ENCODE data around the gene FGF22.
"Not testable (repeated sequence)": the region's sequence is repeated elsewhere in the genome, so short reads cannot be mapped to it uniquely, and the experiment has no call there.

The FGF22 gene

DNA sequence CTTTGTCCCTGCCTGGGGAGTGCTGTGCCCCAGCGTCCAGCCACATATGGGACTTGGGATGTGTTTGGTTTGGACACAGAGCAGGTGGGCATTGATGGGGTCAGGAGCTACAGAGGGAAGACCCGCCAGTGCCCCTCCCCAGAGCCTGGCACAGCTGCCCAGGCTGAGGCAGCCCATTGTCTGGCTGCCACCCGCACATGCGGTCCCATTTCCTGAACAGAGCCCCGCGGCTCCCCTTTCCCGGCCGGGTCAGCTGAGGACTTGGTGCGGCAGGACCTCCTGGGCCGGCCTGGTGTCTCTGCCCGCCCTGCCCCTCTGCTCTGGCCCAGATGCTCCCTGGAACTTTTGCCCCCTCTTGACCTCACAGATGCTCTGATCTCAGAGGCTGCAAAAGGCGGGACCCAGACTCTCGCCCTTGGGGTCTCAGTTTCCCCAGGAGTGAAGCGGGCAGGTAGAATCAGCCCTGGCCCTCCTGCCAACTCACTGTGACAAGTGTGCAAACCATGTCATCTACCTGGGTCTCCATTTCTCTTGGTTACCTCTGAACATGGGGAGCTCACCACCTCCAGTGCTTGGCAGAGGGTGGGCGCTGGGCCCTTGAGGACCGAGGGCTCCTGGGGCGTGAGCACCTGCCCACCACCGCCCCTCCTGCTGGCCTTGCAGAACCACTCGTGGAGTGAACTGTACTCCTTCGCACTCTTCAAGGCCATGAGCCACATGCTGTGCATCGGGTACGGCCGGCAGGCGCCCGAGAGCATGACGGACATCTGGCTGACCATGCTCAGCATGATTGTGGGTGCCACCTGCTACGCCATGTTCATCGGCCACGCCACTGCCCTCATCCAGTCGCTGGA, 32.2 kb upstream of the FGF22 start:
- DNase-seq, result no peak

DNA sequence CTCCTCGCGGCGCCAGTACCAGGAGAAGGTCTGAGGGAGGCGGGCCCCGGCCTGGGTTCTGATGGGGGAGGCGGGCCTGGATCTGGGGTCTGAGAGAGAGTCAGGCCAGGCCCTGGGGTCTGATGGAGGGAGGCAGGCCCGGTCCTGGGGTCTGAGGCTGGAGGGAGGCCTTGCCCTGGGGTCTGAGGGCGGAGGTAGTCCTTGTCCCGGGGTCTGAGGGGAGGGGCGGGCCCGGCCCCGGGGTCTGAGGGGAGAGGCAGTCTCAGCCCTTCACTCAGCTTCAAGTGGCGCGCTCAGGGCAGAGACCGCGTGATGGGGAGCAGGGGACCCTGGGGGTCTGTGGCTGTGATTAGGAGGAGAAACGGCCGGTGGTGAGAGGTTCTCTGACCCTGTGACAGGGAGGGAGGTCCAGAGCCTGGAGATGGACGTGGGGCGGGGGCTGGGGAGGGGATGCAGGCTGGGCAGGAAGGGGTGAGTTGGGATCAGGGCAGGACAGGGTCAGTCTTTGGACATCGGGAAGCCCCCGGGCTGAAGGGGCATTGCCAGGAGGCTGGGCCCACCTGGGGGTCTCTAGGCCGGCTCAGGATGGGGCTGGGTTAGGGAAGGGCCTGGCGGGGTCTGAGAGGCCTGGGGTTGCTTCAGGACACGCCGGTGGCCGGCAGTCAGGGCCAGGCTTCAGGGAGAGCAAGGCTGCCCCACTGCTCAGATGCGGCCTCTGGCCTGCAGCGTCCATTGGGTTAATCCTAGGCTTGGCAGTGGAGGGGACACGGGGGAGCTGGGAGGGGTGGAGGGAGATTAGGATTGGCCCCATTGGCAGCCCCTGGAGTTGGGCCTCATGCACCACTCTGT, 31.3 kb upstream of the FGF22 start:
- no peak for DNase-seq

DNA sequence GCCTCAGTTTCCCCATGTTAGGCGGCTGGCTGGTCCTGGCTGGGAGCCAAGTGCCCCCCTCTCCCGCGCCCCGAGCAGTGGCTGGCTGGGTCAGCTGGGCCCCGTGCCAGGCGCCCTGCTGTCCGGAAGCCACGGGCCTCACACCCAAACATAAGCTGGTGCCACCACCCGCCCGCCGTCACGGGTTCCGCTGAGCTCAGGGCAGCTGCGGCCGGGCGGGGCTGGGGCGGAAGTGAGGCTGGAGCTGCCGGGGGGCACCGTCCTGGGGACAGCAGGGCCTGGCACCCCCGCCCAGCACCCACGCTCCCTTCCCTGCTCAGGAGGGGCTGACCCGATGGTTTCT, 30.7 kb upstream of the FGF22 start:
- DNase-seq, result no peak

DNA sequence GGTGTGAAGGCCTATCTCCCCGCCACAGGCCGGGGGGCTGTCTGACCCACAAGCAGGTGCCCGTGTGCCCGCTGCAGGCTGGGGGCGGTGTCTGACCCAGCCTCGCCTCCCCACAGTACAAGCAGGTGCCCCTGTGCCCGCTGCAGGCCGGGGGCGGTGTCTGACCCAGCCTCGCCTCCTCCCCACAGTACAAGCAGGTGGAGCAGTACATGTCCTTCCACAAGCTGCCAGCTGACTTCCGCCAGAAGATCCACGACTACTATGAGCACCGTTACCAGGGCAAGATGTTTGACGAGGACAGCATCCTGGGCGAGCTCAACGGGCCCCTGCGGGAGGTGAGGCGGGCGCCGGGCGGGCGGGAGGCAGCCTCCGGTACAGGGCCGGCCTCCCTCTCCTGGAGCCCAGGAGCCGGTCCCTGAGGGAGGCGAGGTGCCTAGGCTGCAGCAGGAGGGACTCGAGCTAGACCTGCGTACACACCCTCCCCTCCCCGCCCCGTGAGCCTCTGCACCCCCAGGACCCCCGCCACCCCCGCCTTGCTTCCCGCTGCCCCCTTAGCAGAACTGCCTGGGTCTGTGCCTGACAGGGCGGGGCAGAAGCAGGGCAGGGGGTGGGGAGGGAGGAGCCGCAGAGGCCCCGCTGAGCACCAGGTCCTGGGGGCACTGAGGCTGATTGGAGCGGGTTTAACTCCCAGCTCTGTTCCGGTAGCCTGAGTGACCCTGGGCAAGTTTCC, 29.4 kb upstream of the FGF22 start:
- peak; percentile 79 for DNase-seq

DNA sequence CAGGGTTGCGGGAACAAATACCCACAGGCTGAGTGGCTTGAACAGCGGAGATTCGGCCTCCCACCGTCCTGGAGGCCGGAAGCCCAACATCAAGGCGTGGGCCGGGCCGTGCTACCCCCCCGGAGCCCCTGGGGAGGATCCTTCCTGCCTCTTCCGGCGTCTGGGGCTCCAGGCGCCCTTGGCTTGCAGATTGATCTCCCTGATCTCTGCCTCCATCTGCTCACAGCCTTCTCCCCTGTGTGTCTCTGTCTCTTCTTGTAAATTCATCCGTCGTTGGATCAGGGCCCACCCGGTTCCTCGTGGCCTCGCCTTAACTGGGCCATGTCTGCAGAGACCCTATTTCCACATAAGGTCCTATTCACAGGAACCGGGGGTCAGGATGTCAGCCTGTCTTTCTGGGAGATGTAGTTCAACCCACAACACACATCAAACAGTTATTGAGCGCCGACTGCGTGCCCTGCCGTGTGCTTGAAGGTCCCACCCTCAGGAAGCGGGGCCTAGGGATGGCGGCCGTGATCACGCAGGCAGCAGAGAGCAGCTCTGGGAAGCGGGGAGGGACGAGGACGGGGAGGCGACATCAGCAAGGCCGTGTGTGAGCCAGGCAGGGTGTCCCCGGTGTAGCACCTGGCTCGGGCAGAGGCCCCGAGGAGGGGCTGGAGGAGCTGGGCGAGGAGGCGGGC, 28.7 kb upstream of the FGF22 start:
- DNase-seq, result peak; percentile 86

DNA sequence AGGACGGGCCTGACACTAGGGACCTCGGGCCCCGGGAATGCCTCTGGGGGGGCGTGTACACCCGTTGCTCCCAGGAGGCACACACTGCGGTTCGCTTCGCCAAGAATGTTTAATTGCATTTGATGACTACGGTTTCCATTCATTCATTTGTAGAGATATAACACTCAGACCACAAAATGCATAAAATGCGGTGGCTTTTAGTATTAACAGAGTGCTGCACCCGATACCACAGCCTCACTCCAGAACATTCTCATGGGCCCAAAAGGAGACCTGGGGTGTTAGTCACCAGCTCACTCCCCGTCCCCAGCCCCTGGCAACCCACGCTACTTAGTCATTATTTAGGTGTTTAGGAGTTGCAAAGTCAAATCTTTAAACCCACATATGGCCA, 28.2 kb upstream of the FGF22 start:
- peak; percentile 88 for DNase-seq

DNA sequence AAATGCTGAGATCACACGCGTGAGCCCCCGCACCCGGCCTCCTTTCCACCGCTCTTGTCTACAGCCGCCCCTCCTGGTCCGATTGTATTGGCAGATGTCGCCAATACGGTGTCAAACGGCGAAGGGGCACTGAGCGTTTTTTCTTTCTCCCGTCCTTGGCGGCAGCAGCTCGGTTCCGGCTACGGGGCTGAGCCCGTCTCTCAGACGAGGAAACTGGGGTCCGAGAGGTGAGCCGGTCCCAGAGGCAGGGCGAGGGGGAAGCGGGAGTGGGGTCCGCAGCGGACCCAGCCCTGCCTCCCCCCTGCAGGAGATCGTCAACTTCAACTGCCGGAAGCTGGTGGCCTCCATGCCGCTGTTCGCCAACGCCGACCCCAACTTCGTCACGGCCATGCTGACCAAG, 26.7 kb upstream of the FGF22 start:
- DNase-seq, result no peak

DNA sequence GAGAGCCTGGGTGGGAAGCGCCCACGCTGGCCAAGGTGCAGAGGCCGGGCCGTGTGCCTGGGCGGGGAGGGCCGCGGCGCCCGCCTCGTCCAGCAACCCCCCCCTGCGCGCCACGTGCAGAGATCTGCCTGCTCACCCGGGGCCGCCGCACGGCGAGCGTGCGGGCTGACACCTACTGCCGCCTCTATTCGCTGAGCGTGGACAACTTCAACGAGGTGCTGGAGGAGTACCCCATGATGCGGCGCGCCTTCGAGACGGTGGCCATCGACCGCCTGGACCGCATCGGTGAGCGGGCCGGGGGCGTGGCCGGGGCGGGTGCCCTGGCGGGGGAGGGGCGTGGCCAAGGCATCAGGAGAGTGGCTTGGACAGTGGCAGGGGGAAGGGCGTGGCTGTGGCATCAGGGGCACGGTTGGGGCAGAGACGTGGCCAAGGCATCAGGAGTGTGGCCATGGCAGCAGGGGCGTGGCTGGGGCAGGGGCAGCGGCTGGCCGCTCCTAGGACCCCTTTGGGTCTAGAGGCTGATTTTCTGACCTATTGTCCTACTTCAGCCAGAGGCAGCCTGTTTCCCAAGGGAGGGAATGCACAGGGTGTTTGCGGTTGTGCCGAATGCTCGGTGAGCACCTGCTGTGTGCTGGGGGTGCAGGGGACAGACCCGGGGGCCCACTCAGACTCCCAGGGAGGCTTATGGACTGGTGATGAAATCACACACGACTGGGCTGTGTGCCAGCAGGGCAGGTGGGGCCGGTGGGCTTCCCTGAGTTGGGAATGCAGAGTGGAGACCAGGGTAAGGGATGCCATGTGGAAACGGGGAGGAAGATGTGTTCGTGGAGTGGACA, 25.7 kb upstream of the FGF22 start:
- DNase-seq, result no peak

DNA sequence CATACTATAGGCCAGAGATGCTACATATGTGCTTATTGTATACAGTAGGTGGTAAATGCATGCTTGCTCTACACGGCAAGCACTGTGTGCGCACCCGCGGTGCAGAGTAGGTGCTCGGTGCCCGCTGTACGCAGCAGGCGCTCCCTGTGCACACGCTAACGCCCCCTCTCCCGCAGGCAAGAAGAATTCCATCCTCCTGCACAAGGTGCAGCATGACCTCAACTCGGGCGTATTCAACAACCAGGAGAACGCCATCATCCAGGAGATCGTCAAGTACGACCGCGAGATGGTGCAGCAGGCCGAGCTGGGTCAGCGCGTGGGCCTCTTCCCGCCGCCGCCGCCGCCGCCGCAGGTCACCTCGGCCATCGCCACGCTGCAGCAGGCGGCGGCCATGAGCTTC, 24.1 kb upstream of the FGF22 start:
- DNase-seq, result no peak

DNA sequence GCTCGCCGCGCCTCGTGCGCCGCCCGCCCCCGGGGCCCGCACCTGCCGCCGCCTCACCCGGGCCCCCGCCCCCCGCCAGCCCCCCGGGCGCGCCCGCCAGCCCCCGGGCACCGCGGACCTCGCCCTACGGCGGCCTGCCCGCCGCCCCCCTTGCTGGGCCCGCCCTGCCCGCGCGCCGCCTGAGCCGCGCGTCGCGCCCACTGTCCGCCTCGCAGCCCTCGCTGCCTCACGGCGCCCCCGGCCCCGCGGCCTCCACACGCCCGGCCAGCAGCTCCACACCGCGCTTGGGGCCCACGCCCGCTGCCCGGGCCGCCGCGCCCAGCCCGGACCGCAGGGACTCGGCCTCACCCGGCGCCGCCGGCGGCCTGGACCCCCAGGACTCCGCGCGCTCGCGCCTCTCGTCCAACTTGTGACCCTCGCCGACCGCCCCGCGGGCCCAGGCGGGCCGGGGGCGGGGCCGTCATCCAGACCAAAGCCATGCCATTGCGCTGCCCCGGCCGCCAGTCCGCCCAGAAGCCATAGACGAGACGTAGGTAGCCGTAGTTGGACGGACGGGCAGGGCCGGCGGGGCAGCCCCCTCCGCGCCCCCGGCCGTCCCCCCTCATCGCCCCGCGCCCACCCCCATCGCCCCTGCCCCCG, 23.5 kb upstream of the FGF22 start:
- DNase-seq, result no peak

DNA sequence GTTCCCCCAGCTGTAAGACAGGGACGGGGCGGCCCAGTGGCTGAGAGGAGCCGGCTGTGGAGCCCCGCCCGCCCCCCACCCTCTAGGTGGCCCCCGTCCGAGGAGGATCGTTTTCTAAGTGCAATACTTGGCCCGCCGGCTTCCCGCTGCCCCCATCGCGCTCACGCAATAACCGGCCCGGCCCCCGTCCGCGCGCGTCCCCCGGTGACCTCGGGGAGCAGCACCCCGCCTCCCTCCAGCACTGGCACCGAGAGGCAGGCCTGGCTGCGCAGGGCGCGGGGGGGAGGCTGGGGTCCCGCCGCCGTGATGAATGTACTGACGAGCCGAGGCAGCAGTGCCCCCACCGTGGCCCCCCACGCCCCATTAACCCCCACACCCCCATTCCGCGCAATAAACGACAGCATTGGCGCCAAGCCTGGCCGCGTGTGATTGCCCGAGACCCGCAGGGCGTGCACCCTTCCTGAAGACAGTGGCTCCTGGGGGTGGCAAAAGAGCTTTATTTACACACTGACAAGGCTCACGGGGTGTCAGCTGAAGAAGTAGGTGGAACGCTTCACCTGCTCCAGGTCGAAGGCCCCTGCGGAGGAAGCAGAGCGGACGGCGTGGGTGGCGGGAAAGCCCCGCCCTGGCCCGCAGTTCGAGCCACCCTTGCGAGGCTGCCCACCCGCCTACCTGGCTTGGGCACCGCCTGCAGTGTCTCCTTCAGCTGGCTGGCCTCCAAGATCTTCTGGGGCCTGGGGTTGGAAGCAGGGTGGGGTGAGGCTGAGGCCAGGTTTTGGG, 22.7 kb upstream of the FGF22 start:
- no peak for DNase-seq

DNA sequence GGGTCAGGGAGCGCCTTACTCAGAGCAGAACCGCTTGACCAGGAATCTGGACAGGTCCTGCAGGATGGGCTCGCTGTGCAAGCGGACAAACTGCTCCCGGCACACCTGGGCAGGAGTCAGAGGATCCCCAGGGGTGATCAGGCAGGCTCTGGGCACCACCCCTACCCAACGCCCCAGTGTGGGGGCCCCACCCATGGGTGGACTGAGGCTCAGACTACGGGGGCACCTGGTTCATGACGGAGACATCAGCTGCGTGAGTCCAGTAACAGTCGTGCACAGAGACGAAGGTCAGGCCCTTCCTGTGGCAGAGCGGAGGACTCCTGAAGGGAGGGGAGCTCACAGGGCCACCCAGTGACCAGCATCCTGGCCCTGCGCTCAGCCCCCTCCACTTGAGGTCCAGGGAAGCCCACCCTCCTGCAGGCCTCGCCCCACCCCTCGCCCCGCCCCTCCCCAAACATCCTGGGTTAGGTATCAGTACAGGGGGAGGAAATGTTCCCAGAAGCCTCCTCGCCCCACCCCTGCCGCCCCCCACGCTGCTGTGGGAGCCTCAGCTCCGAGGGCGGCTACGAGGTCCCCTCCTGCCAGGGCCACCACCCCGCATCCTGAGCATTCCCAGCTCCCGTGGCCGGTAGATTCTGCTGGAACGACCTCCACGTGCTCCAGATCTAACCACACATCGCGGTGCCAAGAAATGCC, 22.0 kb upstream of the FGF22 start:
- DNase-seq, result no peak

DNA sequence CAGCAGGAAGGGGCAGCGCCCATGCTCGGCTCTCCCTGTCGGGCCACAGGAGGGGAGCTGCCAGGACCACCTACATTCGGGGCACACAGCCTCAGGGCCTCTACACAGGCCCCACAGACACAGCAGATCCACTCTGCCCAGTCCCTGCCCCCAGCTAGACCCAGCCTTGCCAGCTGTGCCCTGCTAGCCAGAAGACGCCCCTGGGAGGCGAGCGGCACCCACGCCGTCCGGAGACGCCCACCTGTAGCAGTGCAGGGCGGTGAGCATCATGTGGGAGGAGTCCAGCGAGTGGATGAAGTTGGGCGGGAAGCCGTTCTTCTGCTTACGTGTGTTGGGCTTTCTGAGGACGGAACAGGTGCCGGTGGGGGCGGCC, 21.4 kb upstream of the FGF22 start:
- no peak for DNase-seq

DNA sequence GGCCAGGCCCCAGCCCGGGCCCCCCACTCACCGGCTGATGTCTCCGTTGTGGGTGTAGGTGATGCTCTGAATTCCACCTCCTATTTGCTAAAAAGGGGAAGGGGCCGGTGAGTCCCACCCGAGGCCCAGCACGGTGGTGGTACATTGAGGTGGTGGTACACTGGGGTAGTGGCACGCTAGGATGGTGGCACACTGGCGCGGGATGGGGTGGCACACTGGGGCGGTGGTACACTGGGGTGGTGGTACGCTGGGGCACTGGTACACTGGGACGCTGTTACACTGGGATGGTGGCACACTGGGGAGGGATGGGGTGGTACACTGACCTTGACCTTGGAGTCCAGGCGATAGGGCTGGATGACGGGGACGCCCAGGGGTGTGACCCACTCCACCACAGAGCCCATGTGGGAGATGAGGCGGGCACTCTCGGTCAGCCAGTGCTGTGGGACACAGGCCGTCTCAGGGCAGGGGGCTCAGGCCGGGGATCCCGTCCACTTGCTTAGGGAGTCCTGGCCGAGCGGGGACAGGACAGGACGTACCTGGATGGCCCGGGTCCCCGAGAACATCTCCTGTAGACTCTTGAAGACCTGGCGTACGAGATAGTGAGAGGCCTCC, 20.9 kb upstream of the FGF22 start:
- no peak for DNase-seq

DNA sequence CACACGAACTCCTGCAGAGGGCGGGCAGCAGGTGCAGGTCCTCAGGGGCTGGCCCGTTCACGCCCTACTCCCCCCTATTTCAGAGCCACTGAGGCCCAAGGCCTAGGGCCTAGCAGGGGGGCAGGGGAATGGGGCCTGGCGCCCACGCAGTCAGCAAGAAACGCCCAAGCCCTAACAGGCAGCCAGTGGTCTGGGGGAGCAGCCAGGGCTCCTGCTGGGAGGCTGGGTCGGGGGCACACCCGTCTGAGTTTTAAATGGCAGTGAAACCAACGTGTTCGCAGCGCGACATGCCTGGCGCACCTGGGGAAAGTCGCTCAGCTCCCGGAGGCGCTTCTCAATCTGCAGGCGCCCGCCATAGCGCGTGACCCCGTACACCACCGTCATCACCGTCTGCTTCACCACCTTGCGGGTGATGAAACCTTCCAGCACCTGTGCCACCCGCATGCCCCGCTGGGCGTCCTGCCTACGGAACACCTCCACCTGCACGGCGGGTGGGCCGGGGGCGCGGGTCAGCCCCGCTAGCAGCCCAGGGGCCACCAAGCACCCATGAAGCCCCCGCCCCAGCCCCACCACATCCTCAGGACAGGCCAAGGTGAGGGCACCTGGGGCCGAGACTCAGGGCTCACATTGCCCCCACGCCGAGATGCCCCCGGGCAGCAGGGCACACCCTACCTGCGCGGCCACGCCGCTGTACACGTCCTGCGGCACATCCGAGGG, 20.2 kb upstream of the FGF22 start:
- DNase-seq, result no peak

DNA sequence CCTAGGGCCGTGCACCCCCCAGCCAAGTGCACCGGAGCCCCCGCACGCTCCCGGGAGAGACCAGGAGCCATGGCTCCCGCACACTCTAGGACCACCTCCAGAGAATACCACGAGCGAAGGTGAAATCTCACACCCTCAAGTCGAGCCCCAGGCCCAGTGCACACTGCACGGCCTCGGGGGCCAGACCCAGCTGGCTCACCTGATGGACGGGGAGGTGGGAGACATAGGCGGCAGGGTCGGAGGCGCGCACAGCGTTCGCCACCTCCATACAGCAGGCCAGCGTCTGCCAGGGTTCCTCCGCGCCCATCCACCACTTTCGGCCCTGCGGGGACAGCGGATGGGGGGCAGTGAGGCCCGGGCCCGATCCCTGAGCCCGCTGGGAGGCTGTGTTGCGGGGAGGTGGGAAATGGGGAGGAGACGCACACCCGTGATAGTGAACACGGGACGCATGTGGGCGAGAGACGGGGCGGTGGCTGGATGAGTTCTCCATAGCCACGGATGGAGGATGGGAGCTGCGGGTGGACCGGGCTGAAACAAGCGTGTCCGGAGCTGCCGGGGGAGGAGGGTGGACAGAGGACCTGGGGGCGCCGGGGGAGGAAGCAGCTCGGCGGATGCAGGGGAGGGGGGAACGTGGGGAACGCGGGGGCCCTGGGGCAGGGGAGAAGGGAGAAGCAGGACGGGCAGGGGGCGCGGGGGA, 19.4 kb upstream of the FGF22 start:
- no peak for DNase-seq

DNA sequence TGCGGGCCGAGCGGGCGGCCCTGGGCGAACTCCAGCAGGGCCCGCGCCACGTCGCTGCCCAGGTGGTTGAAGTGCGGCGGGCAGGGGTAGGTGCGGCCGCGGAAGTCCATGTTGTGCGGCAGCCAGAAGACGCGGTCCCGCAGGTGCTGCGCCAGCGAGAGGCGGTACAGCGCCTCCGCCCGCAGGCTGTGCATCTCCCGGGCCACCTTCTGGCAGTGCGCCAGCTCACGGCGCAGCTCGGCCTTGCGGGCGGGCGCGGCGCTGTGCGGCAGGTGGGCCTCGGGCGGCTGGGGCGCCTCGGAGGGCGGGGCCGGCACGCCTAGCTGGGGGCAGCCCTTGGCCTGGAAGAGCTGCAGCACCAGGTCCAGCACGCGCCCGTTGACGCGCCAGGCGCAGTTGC, 18.5 kb upstream of the FGF22 start:
- DNase-seq, result not testable (repeated sequence)

DNA sequence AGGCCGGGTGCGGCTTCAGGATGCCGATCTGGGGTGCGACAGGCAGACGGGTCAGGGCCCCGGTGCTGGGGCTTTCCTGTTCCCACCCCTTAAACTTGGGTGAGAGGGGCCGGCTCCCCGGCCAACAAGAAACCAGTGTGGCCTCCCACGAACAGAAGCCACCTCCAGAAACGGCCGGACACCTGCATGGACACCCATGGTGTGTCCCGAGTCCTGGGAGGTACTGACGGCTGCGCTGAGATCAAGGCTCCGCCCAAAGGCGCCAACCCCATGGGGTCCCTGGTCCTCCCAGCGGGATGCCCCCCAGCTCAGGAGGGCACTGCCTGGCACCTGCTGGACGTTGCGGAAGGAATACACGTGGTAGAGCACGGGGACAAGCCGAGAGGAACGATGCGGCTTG, 17.9 kb upstream of the FGF22 start:
- DNase-seq, result no peak
